Kidney epithelial cell (primary cell): Measurements from ENCODE around the gene ZNF385C. TPM values are rescaled to one million over a fixed set of nuclear protein-coding genes. Genes with fewer than 3 reads are reported as not detected.

Source experiments
- DNase-seq: peaks from one replicate; pipeline ENCODE4 v3.0.0-alpha.2; 2010; ENCODE audit warnings: low read depth
- H3K27me3 ChIP-seq: 2 replicates; pipeline ENCODE4 v1.6.0; 2011; ENCODE audit warnings: low read length; ENCODE audit not compliant: control insufficient read depth, insufficient read depth
- H3K36me3 ChIP-seq: 2 replicates; pipeline ENCODE4 v1.5.1; 2011; ENCODE audit warnings: low read length; ENCODE audit not compliant: control insufficient read depth, insufficient read depth
- H3K4me3 ChIP-seq: 2 replicates; pipeline ENCODE4 v1.5.1; 2011; ENCODE audit warnings: low read depth, mild to moderate bottlenecking, control low read depth, low read length
- CTCF ChIP-seq: IDR thresholded peaks from 2 replicates; pipeline ENCODE4 v1.5.1; 2011; ENCODE audit warnings: mild to moderate bottlenecking, moderate library complexity, low read length, control low read depth, inconsistent platforms; ENCODE audit not compliant: insufficient read depth, poor library complexity, severe bottlenecking
- total RNA-seq: library from RNA; depleted of rRNA; stranded (reverse); fragments of >200 nt; gene quantifications from 2 replicates; pipeline ENCODE4 v1.2.3, GENCODE V29; 2015

ZNF385C gene
- total RNA-seq, 1 donor from 2014 or later, result 0.04 TPM

- Histone ChIP-seq H3K36me3 (no peaks in the 10 kb centered on the region), H3K4me3 (no peak overlapping the region), H3K27me3 (peaks cover 11% of the 10 kb centered on the region)
- no peak for TF ChIP-seq CTCF
- no peak for DNase-seq
Measured at GRCh38 chr17:42031584-42031983, 66.7 kb downstream of the ZNF385C start.

- peaks cover 1% of the 10 kb centered on the region for H3K36me3 ChIP-seq
- peaks cover 11% of the 10 kb centered on the region for H3K27me3 ChIP-seq
- no peak overlapping the region for H3K4me3 ChIP-seq
- peak; percentile 0 for TF ChIP-seq CTCF
- DNase-seq, result no peak
Measured at GRCh38 chr17:42028791-42029127, 69.5 kb downstream of the ZNF385C start.

- Histone ChIP-seq H3K36me3 (peaks cover 1% of the 10 kb centered on the region), H3K4me3 (no peak overlapping the region), H3K27me3 (peaks cover 11% of the 10 kb centered on the region)
- DNase-seq, result no peak
- TF ChIP-seq CTCF, result peak; percentile 2
Measured at GRCh38 chr17:42027961-42028790, 70.1 kb downstream of the ZNF385C start.

GRCh38 chr17:42027590-42027889 lies 70.7 kb downstream of the ZNF385C start:
- peaks cover 11% of the 10 kb centered on the region for H3K27me3 ChIP-seq
- TF ChIP-seq CTCF, result no peak

GRCh38 chr17:42026857-42027589 lies 71.2 kb downstream of the ZNF385C start:
- Histone ChIP-seq H3K36me3 (peaks cover 1% of the 10 kb centered on the region), H3K4me3 (no peak overlapping the region), H3K27me3 (peaks cover 11% of the 10 kb centered on the region)
- DNase-seq, result no peak
- TF ChIP-seq CTCF, result no peak

More at GRCh38 chr17:42027590-42027889, 70.7 kb downstream of the ZNF385C start:
- DNase-seq, result no peak
- H3K36me3 ChIP-seq, result peaks cover 1% of the 10 kb centered on the region
- no peak overlapping the region for H3K4me3 ChIP-seq
